Gastroesophageal sphincter (tissue), 3 donors: ENCODE data around the gene ALK.

ENCODE experiments used
- CTCF ChIP-seq, 4 experiments: fragments of 200-600 bp in 2 of 4; fragments of 450-650 bp in 2 of 4; sonication (generic) in 1 of 4; IDR thresholded peaks; one replicate each; pipeline ENCODE4 v1.5.1; 2017 to 2019; ENCODE audit warnings: antibody characterized with exemption in 4 of 4, mild to moderate bottlenecking in 2 of 4, moderate library complexity in 2 of 4
- EP300 ChIP-seq: sonication (generic); formaldehyde crosslinking; IDR thresholded peaks from one replicate; pipeline ENCODE4 v1.6.1; 2017; ENCODE audit warnings: antibody characterized with exemption, mild to moderate bottlenecking
- POLR2A ChIP-seq, 2 donors: fragments of 450-650 bp; IDR thresholded peaks; one replicate each; pipeline ENCODE4 v1.6.1; 2017; ENCODE audit warnings: antibody characterized with exemption in 2 of 2, mild to moderate bottlenecking in 2 of 2, moderate library complexity in 1 of 2
- POLR2AphosphoS5 ChIP-seq: sonication (generic); formaldehyde crosslinking; IDR thresholded peaks from one replicate; pipeline ENCODE4 v1.6.1; 2017; ENCODE audit warnings: antibody characterized with exemption

GRCh38 chr2:29705616-29706015 is 215.8 kb downstream of the ALK start:
- no peak for TF ChIP-seq CTCF (IDR thresholded peaks at IDR 0.05)
- TF ChIP-seq POLR2AphosphoS5 = no peak
- no peak for TF ChIP-seq EP300
- no peak for TF ChIP-seq POLR2A (IDR thresholded peaks at IDR 0.05)
